Putamen (tissue), 1 donor: ENCODE results near the gene AHCYL2.
A peak's percentile ranks its signal among the peaks of the same experiment; 100 is the strongest.
"Not testable (repeated sequence)": the region's sequence is repeated elsewhere in the genome, so short reads cannot be mapped to it uniquely, and the experiment has no call there.

ENCODE experiments used
- DNase-seq: peaks from one replicate; pipeline ENCODE4 v3.0.0-alpha.2; 2016; ENCODE audit warnings: low spot score

The AHCYL2 gene

GRCh38 chr7:129427526-129428045, 202.8 kb downstream of the AHCYL2 start:
- no peak for DNase-seq

- peak; percentile 55 for DNase-seq
Observed at GRCh38 chr7:129431911-129432643, 207.2 kb downstream of the AHCYL2 start.

GRCh38 chr7:129433847-129434674, 209.2 kb downstream of the AHCYL2 start, which contains the start of gene STRIP2:
Gene STRIP2, plus strand, starts transcription at chr7:129434432. Its CDS starts 41 bp downstream, at chr7:129434473.
- DNase-seq: peak; percentile 91

GRCh38 chr7:129434675-129435318, 210.0 kb downstream of the AHCYL2 start:
- DNase-seq: no peak

- DNase-seq: no peak
Observed at GRCh38 chr7:129435414-129435829, 210.6 kb downstream of the AHCYL2 start.

- no peak for DNase-seq
Observed at GRCh38 chr7:129436335-129436923, 211.6 kb downstream of the AHCYL2 start.

GRCh38 chr7:129437190-129437589, 212.4 kb downstream of the AHCYL2 start:
- no peak for DNase-seq

GRCh38 chr7:129438281-129438838, 213.5 kb downstream of the AHCYL2 start:
- DNase-seq: no peak

GRCh38 chr7:129438839-129439651, 214.2 kb downstream of the AHCYL2 start:
- DNase-seq: peak; percentile 51

GRCh38 chr7:129439963-129440625, 215.3 kb downstream of the AHCYL2 start:
- DNase-seq: no peak

- DNase-seq: no peak
Observed at GRCh38 chr7:129443612-129444011, 218.8 kb downstream of the AHCYL2 start.

- not testable (repeated sequence) for DNase-seq
Observed at GRCh38 chr7:129444776-129445175, 219.9 kb downstream of the AHCYL2 start.

- not testable (repeated sequence) for DNase-seq
Observed at GRCh38 chr7:129446925-129447324, 222.1 kb downstream of the AHCYL2 start.

GRCh38 chr7:129447445-129447844, 222.6 kb downstream of the AHCYL2 start:
- DNase-seq: not testable (repeated sequence)

- not testable (repeated sequence) for DNase-seq
Observed at GRCh38 chr7:129448608-129449007, 223.8 kb downstream of the AHCYL2 start.

- DNase-seq: no peak
Observed at GRCh38 chr7:129450295-129450694, 225.5 kb downstream of the AHCYL2 start.

- no peak for DNase-seq
Observed at GRCh38 chr7:129452589-129453231, 227.9 kb downstream of the AHCYL2 start.

- no peak for DNase-seq
Observed at GRCh38 chr7:129453510-129454248, 228.8 kb downstream of the AHCYL2 start.

GRCh38 chr7:129454249-129454551, 229.4 kb downstream of the AHCYL2 start:
- DNase-seq: no peak
